ENCODE measurements around the gene CLEC4M.

The CLEC4M gene, protein sequence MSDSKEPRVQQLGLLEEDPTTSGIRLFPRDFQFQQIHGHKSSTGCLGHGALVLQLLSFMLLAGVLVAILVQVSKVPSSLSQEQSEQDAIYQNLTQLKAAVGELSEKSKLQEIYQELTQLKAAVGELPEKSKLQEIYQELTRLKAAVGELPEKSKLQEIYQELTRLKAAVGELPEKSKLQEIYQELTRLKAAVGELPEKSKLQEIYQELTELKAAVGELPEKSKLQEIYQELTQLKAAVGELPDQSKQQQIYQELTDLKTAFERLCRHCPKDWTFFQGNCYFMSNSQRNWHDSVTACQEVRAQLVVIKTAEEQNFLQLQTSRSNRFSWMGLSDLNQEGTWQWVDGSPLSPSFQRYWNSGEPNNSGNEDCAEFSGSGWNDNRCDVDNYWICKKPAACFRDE

GRCh38 chr19:7762719-7763293 lies at the start of gene CLEC4M:
Gene CLEC4M (plus strand): TSS chr19:7763243. CDS start chr19:7763267, 24 bp downstream.
- no peak for DNase-seq

- DNase-seq = no peak
Measured at GRCh38 chr19:7715671-7716070, 47.4 kb upstream of the CLEC4M start.

- no peak for DNase-seq
Measured at GRCh38 chr19:7716762-7717161, 46.3 kb upstream of the CLEC4M start.

- DNase-seq = no peak
Measured at GRCh38 chr19:7718668-7719067, 44.4 kb upstream of the CLEC4M start.

- no peak for DNase-seq
Measured at GRCh38 chr19:7720351-7720750, 42.7 kb upstream of the CLEC4M start.

DNA sequence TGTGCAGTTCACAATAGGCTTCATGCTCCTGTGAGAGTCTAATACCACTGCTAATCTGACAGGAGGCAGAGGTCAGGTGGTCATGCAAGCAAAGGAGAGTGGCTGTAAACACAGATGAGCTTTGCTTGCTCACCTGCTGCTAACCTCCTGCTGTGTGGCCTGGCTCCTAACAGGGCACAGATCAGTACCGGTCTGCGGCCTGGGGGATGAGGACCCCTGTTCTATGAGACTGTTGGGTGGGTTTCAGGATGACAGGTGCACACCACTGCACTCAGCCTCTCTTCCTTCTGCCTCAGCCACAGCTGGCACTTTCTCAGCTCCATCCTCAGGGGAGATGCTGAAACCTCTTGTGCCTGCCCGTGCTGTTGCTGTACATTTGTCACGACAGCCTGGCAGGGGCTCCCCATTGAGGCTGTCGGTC lies 40.8 kb upstream of the CLEC4M start:
- DNase-seq = no peak

DNA sequence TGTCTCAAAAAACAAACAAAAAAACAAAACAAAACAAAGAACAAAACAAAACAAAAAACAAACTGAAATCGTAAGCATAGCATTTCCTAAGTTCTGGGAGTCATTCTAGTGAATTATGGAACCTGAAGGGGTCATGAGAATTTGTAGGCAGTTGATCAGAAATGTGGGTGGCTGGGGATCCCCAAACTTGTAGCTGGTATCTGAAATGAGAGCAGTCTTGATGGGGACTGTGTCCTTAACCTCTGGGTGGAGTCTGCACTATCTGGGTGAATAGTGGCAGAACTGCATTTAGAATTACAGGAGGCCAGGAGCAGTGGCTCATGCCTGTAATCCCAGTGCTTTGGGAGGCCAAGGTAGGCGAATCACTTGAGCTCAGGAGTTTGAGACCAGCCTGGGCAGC lies 37.3 kb upstream of the CLEC4M start:
- DNase-seq = no peak

GRCh38 chr19:7729211-7729610 lies 33.8 kb upstream of the CLEC4M start:
- no peak for DNase-seq

- DNase-seq = no peak
Measured at GRCh38 chr19:7729831-7730285, 33.2 kb upstream of the CLEC4M start.

GRCh38 chr19:7730286-7731217 lies 32.5 kb upstream of the CLEC4M start:
- no peak for DNase-seq

DNA sequence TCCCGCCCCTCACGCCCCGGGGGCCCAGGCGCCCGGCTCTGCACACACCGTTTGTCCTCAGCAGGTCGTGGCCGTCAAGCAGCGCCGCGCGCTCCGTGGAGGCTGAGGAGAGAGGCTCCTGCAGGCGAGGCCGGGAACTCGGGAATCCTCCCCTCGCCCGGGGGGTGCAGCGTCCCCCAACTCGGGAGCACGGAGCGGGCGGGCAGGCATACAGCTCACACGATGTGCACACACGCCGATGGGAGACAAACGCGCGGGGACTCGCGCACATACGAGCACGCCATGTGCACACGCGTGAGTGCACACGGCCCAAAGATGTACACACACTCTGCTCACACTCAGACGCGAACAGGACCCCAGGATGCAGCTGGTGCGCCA lies 31.8 kb upstream of the CLEC4M start:
- no peak for DNase-seq

GRCh38 chr19:7731615-7732014 lies 31.4 kb upstream of the CLEC4M start:
- DNase-seq = no peak

- no peak for DNase-seq
Measured at GRCh38 chr19:7732045-7732444, 31.0 kb upstream of the CLEC4M start, which contains the start of gene CLEC4G. Gene CLEC4G (minus strand): TSS chr19:7732110. CDS start chr19:7732102, 8 bp downstream.

- DNase-seq = no peak
Measured at GRCh38 chr19:7733376-7733775, 29.7 kb upstream of the CLEC4M start.

- no peak for DNase-seq
Measured at GRCh38 chr19:7734220-7735203, 28.5 kb upstream of the CLEC4M start.

GRCh38 chr19:7736148-7736547 lies 26.9 kb upstream of the CLEC4M start:
- DNase-seq = no peak

GRCh38 chr19:7737215-7737614 lies 25.8 kb upstream of the CLEC4M start:
- no peak for DNase-seq

DNA sequence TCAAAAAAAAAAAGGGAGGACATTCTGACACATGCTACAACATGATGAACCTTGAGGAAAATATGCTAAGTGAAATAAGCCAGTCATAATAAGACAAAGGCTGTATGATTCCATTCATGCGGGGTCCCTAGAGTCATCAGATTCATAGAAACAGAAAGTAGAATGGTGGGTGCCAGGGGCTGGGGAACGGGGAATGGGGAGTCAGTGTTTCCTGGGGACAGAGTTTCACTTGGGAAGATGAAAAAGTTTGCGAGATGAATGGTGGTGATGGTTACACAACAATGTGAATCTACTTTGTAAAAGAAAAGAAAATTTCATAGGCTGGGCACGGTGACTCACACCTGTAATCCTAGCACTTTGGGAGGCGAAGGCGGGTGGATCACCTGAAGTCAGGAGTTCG lies 25.0 kb upstream of the CLEC4M start:
- DNase-seq = no peak

DNA sequence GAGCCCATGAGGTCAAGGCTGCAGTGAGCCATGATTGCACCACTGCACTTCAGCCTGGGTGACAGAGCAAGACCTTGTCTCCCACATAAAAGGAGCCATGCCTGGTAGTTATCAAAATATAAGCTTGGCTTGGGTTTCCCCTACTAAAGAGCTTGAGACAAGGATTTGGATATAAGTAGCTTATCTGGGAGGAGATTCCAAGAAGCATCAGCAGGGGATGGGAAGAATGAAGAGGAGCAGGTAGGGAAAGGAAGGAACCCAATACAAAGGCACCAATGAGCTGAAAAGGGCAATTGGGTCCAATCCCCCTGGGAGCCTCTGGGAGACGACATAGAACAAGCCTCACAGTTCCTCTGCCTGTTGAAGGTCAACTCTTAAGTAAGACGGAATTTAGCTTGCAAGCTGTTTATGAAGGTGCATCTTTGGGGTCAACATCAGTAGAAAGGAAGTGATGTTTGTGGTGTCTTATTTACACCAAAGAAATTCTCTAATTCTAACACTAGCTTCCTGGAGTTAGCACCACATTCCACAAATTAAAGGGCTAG lies 23.8 kb upstream of the CLEC4M start:
- no peak for DNase-seq

DNA sequence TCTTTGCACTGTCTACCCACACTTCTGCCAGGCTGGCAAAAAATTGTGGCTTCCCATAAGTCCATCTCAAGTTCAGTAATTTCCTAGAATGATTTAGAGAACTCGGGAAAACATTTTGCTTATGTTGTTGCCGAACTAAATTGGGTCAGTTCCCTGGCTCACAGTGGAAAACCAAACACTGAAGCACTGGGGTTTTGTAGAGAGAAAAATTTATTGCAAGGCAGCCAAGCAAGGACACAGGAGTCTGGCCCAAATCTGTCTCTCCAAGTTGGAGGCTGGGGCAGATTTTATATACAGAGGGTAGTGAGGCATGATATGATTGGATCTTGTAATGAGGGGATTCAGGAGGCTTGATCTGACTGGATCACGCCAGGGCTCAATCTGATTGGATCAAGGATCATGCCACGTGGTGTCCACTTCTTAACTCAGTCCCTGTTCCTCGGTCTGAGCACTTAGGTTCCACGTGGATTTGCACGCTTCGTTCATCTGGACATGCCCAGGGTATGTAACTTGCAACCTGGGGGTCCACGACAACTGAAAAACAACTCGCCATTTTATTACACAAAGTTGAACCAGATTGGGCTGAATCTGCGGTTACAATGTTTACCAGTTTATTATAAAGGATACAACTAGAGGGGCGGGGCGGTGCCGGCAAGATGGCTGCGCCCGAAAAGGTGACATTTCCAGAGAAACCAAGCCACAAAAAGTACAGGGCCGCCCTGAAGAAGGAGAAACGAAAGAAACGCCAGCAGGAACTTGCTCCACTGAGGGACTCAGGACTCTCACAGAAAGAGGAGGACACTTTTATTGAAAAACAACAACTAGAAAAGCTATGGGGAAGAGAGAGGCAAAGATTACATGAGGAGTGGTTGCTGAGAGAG lies 23.0 kb upstream of the CLEC4M start:
- no peak for DNase-seq

DNA sequence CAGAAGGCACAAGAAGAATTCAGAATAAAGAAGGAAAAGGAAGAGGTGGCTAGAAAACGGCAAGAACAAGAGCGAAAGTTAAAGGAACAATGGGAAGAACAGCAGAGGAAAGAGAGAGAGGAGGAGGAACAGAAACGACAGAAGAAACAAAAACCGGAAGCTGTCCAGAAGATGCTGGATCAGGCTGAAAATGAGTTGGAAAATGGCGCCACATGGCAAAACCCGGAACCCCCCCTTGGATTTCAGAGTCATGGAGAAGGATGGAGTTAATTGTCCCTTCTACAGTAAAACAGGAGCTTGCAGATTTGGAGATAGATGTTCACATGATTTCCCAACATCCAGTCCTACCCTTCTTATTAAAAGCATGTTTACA lies 22.4 kb upstream of the CLEC4M start:
- no peak for DNase-seq
